ENCODE data around the gene EXOSC9. TPM values are rescaled to one million over a fixed set of nuclear protein-coding genes. Genes with fewer than 3 reads are reported as not detected.

Gene EXOSC9
- total and polyA plus RNA-seq, 2 of the 8 experiments (the other 6 are each of a cell fraction or from before 2014, with no cell fraction given) = 33.2 to 54.9 TPM

DNA sequence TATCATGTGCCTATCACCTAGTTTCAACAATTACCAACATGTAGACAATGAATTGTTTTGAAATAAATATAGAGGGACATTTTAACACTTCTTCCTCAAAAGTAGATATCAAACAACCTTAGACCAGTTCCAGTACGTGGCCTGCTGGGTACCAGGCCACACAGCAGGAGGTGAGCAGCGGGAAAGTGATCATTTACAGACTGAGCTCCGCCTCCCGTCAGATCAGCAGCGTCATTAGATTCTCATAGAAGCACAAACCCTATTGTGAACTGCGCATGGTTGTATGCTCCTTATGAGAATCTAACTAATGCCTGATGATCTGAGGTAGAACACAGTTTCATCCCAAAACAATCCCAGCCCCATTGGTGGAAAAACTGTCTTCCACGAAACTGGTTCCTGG lies 62.7 kb downstream of the EXOSC9 start:
- Histone ChIP-seq H2AK5ac (ENCODE audit: low read depth, low read length) (no peak overlapping the region), H3K4ac (replicated peaks; ENCODE audit: insufficient read length, low read depth, low read length) (no peak overlapping the region), H2BK15ac (ENCODE audit: low read length) (no peak overlapping the region), H4K20me1 (replicated peaks in 1 of 2; ENCODE audit: control insufficient read depth in 1 of 2, insufficient read depth in 2 of 2, low read length in 2 of 2) (no peaks in the 10 kb centered on the region), H2BK12ac (ENCODE audit: low read depth, low read length) (no peak overlapping the region), H3K36me3 (ENCODE audit: control insufficient read depth in 2 of 4, insufficient read depth in 4 of 4, low read length in 3 of 4) (peaks cover 0 to 24% (median 2%) of the 10 kb centered on the region in 4 experiments; a peak in 2 of 8 replicates), H3K4me3 (ENCODE audit: extremely low read depth in 1 of 4, insufficient read depth in 2 of 4, low read depth in 3 of 4, low read length in 4 of 4) (no peak overlapping the region), H3K4me2 (ENCODE audit: insufficient read depth in 1 of 2, low read depth in 2 of 2, low read length in 2 of 2) (no peak overlapping the region), H3K79me2 (ENCODE audit: control insufficient read depth in 1 of 2, insufficient read depth in 2 of 2, low read length in 2 of 2) (no peaks in the 10 kb centered on the region), H3K9me3 (ENCODE audit: insufficient read depth in 2 of 2, low read depth in 1 of 2, low read length in 1 of 2) (no peaks in the 10 kb centered on the region), H3K23ac (ENCODE audit: insufficient read length) (no peak overlapping the region), H3K4me1 (replicated peaks in 1 of 4; ENCODE audit: control insufficient read depth in 3 of 4, insufficient read depth in 4 of 4, low read length in 3 of 4) (no peaks in the 10 kb centered on the region), H3K27ac (ENCODE audit: low read depth, low read length) (no peak overlapping the region), H3K56ac (replicated peaks; ENCODE audit: insufficient read length, low read depth, low read length) (no peak overlapping the region), H3K27me3 (replicated peaks in 1 of 4; ENCODE audit: control insufficient read depth in 3 of 4, extremely low read depth in 1 of 4, insufficient read depth in 3 of 4, low read length in 3 of 4) (no peaks in the 10 kb centered on the region), H2BK20ac (ENCODE audit: low read length) (no peak overlapping the region), H3K14ac (ENCODE audit: insufficient read length) (no peak overlapping the region), H2BK5ac (ENCODE audit: low read depth, low read length) (no peak overlapping the region), H3K9ac (replicated peaks in 1 of 4; ENCODE audit: extremely low read depth in 1 of 4, low read depth in 3 of 4, low read length in 3 of 4) (no peak overlapping the region), H2BK120ac (replicated peaks; ENCODE audit: low read depth, low read length) (no peak overlapping the region), H3K18ac (ENCODE audit: extremely low read depth, low read length) (no peak overlapping the region), H3K23me2 (ENCODE audit: low read depth, low read length) (no peaks in the 10 kb centered on the region), H3K79me1 (ENCODE audit: low read depth, low read length) (no peaks in the 10 kb centered on the region), H4K5ac (ENCODE audit: insufficient read length, low read depth, low read length) (no peak overlapping the region), H2AFZ (ENCODE audit: low read length) (no peak overlapping the region), H4K91ac (replicated peaks; ENCODE audit: insufficient read length, low read length) (no peak overlapping the region), H4K8ac (ENCODE audit: extremely low read depth, insufficient read depth, low read length) (no peak overlapping the region)
- ChIA-PET CTCF (ENCODE audit: partially characterized antibody) (interaction anchor here (0.7 kb wide), 1 partner anchor 37 kb away, joined by 3 read pairs; no protein-coding TSS in a partner anchor), POLR2A (ENCODE audit: partially characterized antibody) (no interaction called here)
- WGBS, 2 experiments (ENCODE audit: extremely low coverage in 1 of 2, insufficient coverage in 1 of 2, insufficient read length in 1 of 2, insufficient replicate concordance in 2 of 2, low coverage in 1 of 2, low lambda C conversion rate in 2 of 2, missing lambda C conversion rate in 1 of 2) = 77% methylated on average over 7 of the region's 7 CpGs; no CpG with 5 or more reads in 1 of the 2 experiments
- FAIRE-seq (no peak), DNase-seq (ENCODE audit: low read depth in 1 of 2, low spot score in 2 of 2) (no peak)
- TF ChIP-seq JUND (IDR thresholded peaks at IDR 0.05; ENCODE audit: low read length) (no peak), TAF1 (IDR thresholded peaks at IDR 0.05; ENCODE audit: low read depth, low read length) (no peak), E2F6 (IDR thresholded peaks at IDR 0.05) (no peak), BACH1 (IDR thresholded peaks at IDR 0.05; ENCODE audit: low read length) (no peak), CBX5 (IDR thresholded peaks at IDR 0.05; ENCODE audit: low read depth, low read length) (no peak), SIN3A (conservative IDR thresholded peaks at IDR 0.05 in 1 of 2, IDR thresholded peaks at IDR 0.05 in 1 of 2; ENCODE audit: low read depth in 1 of 2, low read length in 2 of 2) (no peak), GABPA (IDR thresholded peaks at IDR 0.05; ENCODE audit: borderline replicate concordance, insufficient read depth, low read length) (no peak), SP2 (IDR thresholded peaks at IDR 0.05; ENCODE audit: low read length) (no peak), CBX8 (IDR thresholded peaks at IDR 0.05; ENCODE audit: borderline replicate concordance, low read depth, low read length) (no peak), HDAC6 (IDR thresholded peaks at IDR 0.05; ENCODE audit: low read depth, low read length) (no peak), SIX5 (IDR thresholded peaks at IDR 0.05; ENCODE audit: low read depth, low read length) (no peak)
- TF ChIP-seq, protein P1, sequence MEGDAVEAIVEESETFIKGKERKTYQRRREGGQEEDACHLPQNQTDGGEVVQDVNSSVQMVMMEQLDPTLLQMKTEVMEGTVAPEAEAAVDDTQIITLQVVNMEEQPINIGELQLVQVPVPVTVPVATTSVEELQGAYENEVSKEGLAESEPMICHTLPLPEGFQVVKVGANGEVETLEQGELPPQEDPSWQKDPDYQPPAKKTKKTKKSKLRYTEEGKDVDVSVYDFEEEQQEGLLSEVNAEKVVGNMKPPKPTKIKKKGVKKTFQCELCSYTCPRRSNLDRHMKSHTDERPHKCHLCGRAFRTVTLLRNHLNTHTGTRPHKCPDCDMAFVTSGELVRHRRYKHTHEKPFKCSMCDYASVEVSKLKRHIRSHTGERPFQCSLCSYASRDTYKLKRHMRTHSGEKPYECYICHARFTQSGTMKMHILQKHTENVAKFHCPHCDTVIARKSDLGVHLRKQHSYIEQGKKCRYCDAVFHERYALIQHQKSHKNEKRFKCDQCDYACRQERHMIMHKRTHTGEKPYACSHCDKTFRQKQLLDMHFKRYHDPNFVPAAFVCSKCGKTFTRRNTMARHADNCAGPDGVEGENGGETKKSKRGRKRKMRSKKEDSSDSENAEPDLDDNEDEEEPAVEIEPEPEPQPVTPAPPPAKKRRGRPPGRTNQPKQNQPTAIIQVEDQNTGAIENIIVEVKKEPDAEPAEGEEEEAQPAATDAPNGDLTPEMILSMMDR (IDR thresholded peaks at IDR 0.05; ENCODE audit: control extremely low read depth in 1 of 3, insufficient read depth in 1 of 3, low read depth in 1 of 3, low read length in 3 of 3) = no peak

Data from H1 (cell line).